VCaP (cell line): Measurements from ENCODE around the gene TRIAP1.
"Not testable (repeated sequence)": the region's sequence is repeated elsewhere in the genome, so short reads cannot be mapped to it uniquely, and the experiment has no call there.

Source experiments
- H3K27ac ChIP-seq: fragments of 450-650 bp; 2 replicates; pipeline ENCODE4 v1.5.1; 2017
- CTCF ChIP-seq: fragments of 450-650 bp; conservative IDR thresholded peaks from 2 replicates; pipeline ENCODE4 v1.5.1; 2017; ENCODE audit warnings: mild to moderate bottlenecking, moderate library complexity

TRIAP1 gene

GRCh38 chr12:120445911-120446843 lies at the start of gene TRIAP1, which contains the start of gene GATC:
Gene TRIAP1 (minus strand): TSS chr12:120446384. CDS start chr12:120446372, 12 bp downstream.
Gene GATC (plus strand): TSS chr12:120446444. CDS start chr12:120446481, 37 bp downstream.
- no peak for TF ChIP-seq CTCF

GRCh38 chr12:120495186-120495730 lies 49.1 kb upstream of the TRIAP1 start:
- TF ChIP-seq CTCF = no peak
- H3K27ac ChIP-seq = peak overlapping the region; percentile 87

More at GRCh38 chr12:120445911-120446843, at the start of gene TRIAP1, which contains the start of gene GATC:
- peak within 1 kb of the TSS; percentile 89 for H3K27ac ChIP-seq

GRCh38 chr12:120490833-120491512 lies 44.8 kb upstream of the TRIAP1 start:
- no peak overlapping the region for H3K27ac ChIP-seq
- no peak for TF ChIP-seq CTCF

- H3K27ac ChIP-seq = no peak overlapping the region
These were observed 44.1 kb upstream of the TRIAP1 start for GRCh38 chr12:120490325-120490724.

GRCh38 chr12:120489018-120489417 lies 42.8 kb upstream of the TRIAP1 start:
- no peak for TF ChIP-seq CTCF
- no peak overlapping the region for H3K27ac ChIP-seq

More at GRCh38 chr12:120490325-120490724, 44.1 kb upstream of the TRIAP1 start:
- TF ChIP-seq CTCF = no peak

- H3K27ac ChIP-seq = no peak overlapping the region
- no peak for TF ChIP-seq CTCF
These were observed 42.0 kb upstream of the TRIAP1 start for GRCh38 chr12:120488057-120488640.

GRCh38 chr12:120487552-120487951 lies 41.4 kb upstream of the TRIAP1 start:
- not testable (repeated sequence) for H3K27ac ChIP-seq
